K562 (cell line): ENCODE results near the gene PAN2. TPM values are rescaled to one million over a fixed set of nuclear protein-coding genes. Genes with fewer than 3 reads are reported as not detected.

Experiments
- ARNT ChIP-seq, 2 experiments: fragments of 450-650 bp; IDR thresholded peaks; 2 replicates each; pipeline ENCODE4 v1.6.1; 2016; ENCODE audit warnings: mild to moderate bottlenecking in 1 of 2
- BCOR ChIP-seq: fragments of 450-650 bp; IDR thresholded peaks from 2 replicates; pipeline ENCODE4 v1.6.1; 2016
- BRCA1 ChIP-seq, 2 experiments: fragments of 450-650 bp in 1 of 2; sonication (generic) in 1 of 2; formaldehyde crosslinking in 1 of 2; IDR thresholded peaks; 2 replicates each; pipeline versions ENCODE4 v1.5.0 to v1.6.1; 2017 to 2020; ENCODE audit warnings: mild to moderate bottlenecking in 1 of 2, missing genetic modification reagents in 1 of 2
- CBFA2T3 ChIP-seq: fragments of 450-650 bp; IDR thresholded peaks from 2 replicates; pipeline ENCODE4 v1.6.1; 2017
- CCNT2 ChIP-seq: IDR thresholded peaks from 2 replicates; pipeline ENCODE4 v1.6.1; 2011; ENCODE audit warnings: borderline replicate concordance, low read depth, mild to moderate bottlenecking, moderate library complexity, mixed read lengths, low read length; ENCODE audit not compliant: insufficient read length; ENCODE audit errors: extremely low read depth
- CHCHD3 ChIP-seq: fragments of 250-450 bp; sonication (Bioruptor Pico); IDR thresholded peaks from 2 replicates; pipeline ENCODE4 v2.1.2; 2022; ENCODE audit warnings: mild to moderate bottlenecking
- ELF2 ChIP-seq: fragments of 250-450 bp; sonication (Bioruptor Pico); IDR thresholded peaks from 2 replicates; pipeline ENCODE4 v1.5.0; 2021; ENCODE audit warnings: mild to moderate bottlenecking
- HDGF ChIP-seq: fragments of 450-650 bp; IDR thresholded peaks from 2 replicates; pipeline ENCODE4 v1.6.1; 2016
- NR2F6 ChIP-seq: fragments of 450-650 bp; formaldehyde crosslinking; IDR thresholded peaks from 2 replicates; pipeline ENCODE4 v1.4.0; 2020; ENCODE audit warnings: mild to moderate bottlenecking
- NR4A1 ChIP-seq, 2 experiments: fragments of 250-450 bp in 1 of 2; fragments of 450-650 bp in 1 of 2; sonication (Bioruptor Pico) in 1 of 2; IDR thresholded peaks; 2 replicates each; pipeline versions ENCODE4 v1.4.0 to v1.6.1; 2016 to 2020; ENCODE audit warnings: mild to moderate bottlenecking in 2 of 2, missing compliant biosample characterization in 1 of 2, missing genetic modification characterization in 1 of 2, moderate library complexity in 1 of 2
- PTRF ChIP-seq: fragments of 450-650 bp; IDR thresholded peaks from 2 replicates; pipeline ENCODE4 v1.6.1; 2016; ENCODE audit warnings: mild to moderate bottlenecking, missing genetic modification characterization, missing compliant biosample characterization
- PURB ChIP-seq: sonication (generic); formaldehyde crosslinking; IDR thresholded peaks from 2 replicates; pipeline ENCODE4 v1.9.0; 2021; ENCODE audit warnings: low read depth, mild to moderate bottlenecking, missing genetic modification reagents
- SIN3B ChIP-seq: fragments of 450-650 bp; IDR thresholded peaks from 2 replicates; pipeline ENCODE4 v1.6.1; 2017; ENCODE audit warnings: low read depth, mild to moderate bottlenecking, moderate library complexity
- SREBF1 ChIP-seq: fragments of 150-350 bp; IDR thresholded peaks from 2 replicates; pipeline ENCODE4 v1.6.1; 2014; ENCODE audit warnings: antibody characterized with exemption, low read depth, low read length, borderline replicate concordance
- SRSF7 ChIP-seq: fragments of 200-400 bp; formaldehyde crosslinking; optimal IDR thresholded peaks from 2 replicates; pipeline ENCODE3; 2017; ENCODE audit warnings: mild to moderate bottlenecking, low read depth, low read length
- ZNF175 ChIP-seq: fragments of 200-800 bp; sonication (Bioruptor generic); IDR thresholded peaks from 2 replicates; pipeline ENCODE4 v1.6.1; 2016; ENCODE audit warnings: low read depth, mild to moderate bottlenecking, missing genetic modification characterization, missing compliant biosample characterization
- ZNF347 ChIP-seq: fragments of 450-650 bp; formaldehyde crosslinking; IDR thresholded peaks from 2 replicates; pipeline ENCODE4 v1.4.0; 2020; ENCODE audit warnings: low read depth, mild to moderate bottlenecking, moderate library complexity
- ZNF717 ChIP-seq: fragments of 250-450 bp; sonication (Bioruptor Pico); IDR thresholded peaks from 2 replicates; pipeline ENCODE4 v1.5.0; 2021
- polyA plus RNA-seq, 8 experiments: library from polyadenylated mRNA; depleted of rRNA in 4 of 8; stranded (reverse) in 5 of 8; unstranded in 3 of 8; fragments of >200 nt; fragmentation: Nextera tagmentation in 2 of 8; fragmentation: Illumina TruSeq in 1 of 8; extraction: Ambion mirVana in 2 of 8; extraction: Trizol in 1 of 8; gene quantifications; 2 replicates each; pipeline versions ENCODE4 v1.2.1 to v1.2.3, GENCODE V29; 2011 to 2014; ENCODE audit warnings: inconsistent platforms in 1 of 8, missing spikeins in 1 of 8
- total RNA-seq, 7 experiments: library from RNA; depleted of rRNA in 6 of 7; stranded (reverse); fragments of >200 nt in 6 of 7; fragmentation: Illumina TruSeq in 2 of 7; extraction: Trizol in 2 of 7; gene quantifications; 2 replicates each; pipeline versions ENCODE4 v1.2.1 to v1.2.3, GENCODE V29; 2011 to 2021; ENCODE audit warnings: low replicate concordance in 1 of 7
- TF ChIP-seq, protein P1 (sequence below): sonication (generic); formaldehyde crosslinking; IDR thresholded peaks from 2 replicates; pipeline ENCODE4 v1.8.0; 2023; ENCODE audit warnings: mild to moderate bottlenecking, missing genetic modification reagents
- TF ChIP-seq, protein P2 (sequence below): sonication (generic); formaldehyde crosslinking; IDR thresholded peaks from 2 replicates; pipeline ENCODE4 v1.8.0; 2022; ENCODE audit warnings: mild to moderate bottlenecking, missing genetic modification reagents
- TF ChIP-seq, protein P3 (sequence below): fragments of 450-650 bp; IDR thresholded peaks from 2 replicates; pipeline ENCODE4 v1.7.0; 2016; ENCODE audit warnings: borderline replicate concordance
- TF ChIP-seq, protein P4 (sequence below): fragments of 450-650 bp; conservative IDR thresholded peaks from 2 replicates; pipeline ENCODE4 v1.6.1; 2016; ENCODE audit warnings: missing genetic modification characterization, low read depth, mild to moderate bottlenecking, missing compliant biosample characterization, moderate library complexity

The PAN2 gene
- total and polyA plus RNA-seq, 9 of the 15 experiments (the other 6 are each of a cell fraction or from before 2014, with no cell fraction given) = 15.0 to 66.1 (median 25.9) TPM

DNA sequence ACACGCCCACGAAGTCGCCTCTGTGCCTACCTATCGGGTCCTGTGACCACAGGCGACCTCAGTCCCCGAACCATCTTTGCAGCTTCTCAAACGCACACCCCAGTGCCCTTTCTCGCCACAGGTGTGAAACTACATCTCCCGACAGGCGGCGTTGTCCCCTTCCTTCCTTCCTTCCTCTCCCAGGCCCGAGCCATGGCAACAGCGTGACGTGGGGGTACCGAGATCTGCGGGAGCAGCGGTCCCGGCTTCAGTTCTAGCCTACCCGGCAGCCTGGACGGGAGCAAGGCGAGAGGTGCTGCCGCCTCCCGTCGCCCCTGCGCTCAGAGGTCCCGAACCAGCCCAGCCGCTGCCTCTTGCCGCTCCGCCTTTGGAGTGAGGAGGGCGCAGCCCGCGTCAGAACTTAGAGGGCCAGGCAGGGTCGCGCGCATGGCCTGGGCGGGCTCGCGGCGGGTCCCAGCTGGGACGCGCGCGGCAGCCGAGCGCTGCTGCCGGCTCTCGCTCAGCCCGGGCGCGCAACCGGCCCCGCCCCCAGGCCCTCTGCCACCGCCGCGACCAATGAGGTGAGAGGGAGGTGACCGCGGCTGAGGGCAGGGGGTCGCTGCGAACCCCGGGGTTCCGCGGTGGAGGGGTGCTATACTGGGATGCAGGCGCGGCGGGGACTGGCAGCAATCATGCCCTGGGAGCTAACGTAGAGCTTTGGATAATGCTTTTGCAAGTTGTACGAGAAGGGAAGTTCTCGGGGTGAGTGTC lies 66.9 kb downstream of the PAN2 start, which contains the start of gene COQ10A (continued):
- TF ChIP-seq, protein P1, sequence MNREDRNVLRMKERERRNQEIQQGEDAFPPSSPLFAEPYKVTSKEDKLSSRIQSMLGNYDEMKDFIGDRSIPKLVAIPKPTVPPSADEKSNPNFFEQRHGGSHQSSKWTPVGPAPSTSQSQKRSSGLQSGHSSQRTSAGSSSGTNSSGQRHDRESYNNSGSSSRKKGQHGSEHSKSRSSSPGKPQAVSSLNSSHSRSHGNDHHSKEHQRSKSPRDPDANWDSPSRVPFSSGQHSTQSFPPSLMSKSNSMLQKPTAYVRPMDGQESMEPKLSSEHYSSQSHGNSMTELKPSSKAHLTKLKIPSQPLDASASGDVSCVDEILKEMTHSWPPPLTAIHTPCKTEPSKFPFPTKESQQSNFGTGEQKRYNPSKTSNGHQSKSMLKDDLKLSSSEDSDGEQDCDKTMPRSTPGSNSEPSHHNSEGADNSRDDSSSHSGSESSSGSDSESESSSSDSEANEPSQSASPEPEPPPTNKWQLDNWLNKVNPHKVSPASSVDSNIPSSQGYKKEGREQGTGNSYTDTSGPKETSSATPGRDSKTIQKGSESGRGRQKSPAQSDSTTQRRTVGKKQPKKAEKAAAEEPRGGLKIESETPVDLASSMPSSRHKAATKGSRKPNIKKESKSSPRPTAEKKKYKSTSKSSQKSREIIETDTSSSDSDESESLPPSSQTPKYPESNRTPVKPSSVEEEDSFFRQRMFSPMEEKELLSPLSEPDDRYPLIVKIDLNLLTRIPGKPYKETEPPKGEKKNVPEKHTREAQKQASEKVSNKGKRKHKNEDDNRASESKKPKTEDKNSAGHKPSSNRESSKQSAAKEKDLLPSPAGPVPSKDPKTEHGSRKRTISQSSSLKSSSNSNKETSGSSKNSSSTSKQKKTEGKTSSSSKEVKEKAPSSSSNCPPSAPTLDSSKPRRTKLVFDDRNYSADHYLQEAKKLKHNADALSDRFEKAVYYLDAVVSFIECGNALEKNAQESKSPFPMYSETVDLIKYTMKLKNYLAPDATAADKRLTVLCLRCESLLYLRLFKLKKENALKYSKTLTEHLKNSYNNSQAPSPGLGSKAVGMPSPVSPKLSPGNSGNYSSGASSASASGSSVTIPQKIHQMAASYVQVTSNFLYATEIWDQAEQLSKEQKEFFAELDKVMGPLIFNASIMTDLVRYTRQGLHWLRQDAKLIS (CRISPR knock-in tag) = peak; percentile 85
- TF ChIP-seq NR2F6 (CRISPR knock-in tag) (no peak), PURB (CRISPR knock-in tag) (no peak), CCNT2 (peak; percentile 75), BCOR (peak; percentile 22; the same call in 1 of the 2 replicates), ZNF717 (CRISPR knock-in tag) (no peak), PTRF (tag) (no peak), CHCHD3 (CRISPR knock-in tag) (no peak), ELF2 (CRISPR knock-in tag) (no peak), NR4A1 (CRISPR knock-in tag; IDR thresholded peaks at IDR 0.05) (no peak), NR4A1 (tag; IDR thresholded peaks at IDR 0.05) (peak; percentile 64; the same call in 1 of the 2 replicates), HDGF (no peak), CBFA2T3 (no peak), ZNF347 (CRISPR knock-in tag) (no peak), SREBF1 (no peak), BRCA1 (IDR thresholded peaks at IDR 0.05) (no peak), BRCA1 (CRISPR knock-in tag; IDR thresholded peaks at IDR 0.05) (no peak), ZNF175 (CRISPR knock-in tag) (no peak), SIN3B (peak; percentile 56), SRSF7 (no peak), ARNT (IDR thresholded peaks at IDR 0.05) (no peak)
- TF ChIP-seq, protein P2, sequence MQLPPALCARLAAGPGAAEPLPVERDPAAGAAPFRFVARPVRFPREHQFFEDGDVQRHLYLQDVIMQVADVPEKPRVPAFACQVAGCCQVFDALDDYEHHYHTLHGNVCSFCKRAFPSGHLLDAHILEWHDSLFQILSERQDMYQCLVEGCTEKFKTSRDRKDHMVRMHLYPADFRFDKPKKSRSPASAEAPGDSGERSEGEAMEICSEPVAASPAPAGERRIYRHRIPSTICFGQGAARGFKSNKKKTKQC (CRISPR knock-in tag) = no peak
- TF ChIP-seq, protein P3, sequence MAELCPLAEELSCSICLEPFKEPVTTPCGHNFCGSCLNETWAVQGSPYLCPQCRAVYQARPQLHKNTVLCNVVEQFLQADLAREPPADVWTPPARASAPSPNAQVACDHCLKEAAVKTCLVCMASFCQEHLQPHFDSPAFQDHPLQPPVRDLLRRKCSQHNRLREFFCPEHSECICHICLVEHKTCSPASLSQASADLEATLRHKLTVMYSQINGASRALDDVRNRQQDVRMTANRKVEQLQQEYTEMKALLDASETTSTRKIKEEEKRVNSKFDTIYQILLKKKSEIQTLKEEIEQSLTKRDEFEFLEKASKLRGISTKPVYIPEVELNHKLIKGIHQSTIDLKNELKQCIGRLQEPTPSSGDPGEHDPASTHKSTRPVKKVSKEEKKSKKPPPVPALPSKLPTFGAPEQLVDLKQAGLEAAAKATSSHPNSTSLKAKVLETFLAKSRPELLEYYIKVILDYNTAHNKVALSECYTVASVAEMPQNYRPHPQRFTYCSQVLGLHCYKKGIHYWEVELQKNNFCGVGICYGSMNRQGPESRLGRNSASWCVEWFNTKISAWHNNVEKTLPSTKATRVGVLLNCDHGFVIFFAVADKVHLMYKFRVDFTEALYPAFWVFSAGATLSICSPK = no peak
- TF ChIP-seq, protein P4, sequence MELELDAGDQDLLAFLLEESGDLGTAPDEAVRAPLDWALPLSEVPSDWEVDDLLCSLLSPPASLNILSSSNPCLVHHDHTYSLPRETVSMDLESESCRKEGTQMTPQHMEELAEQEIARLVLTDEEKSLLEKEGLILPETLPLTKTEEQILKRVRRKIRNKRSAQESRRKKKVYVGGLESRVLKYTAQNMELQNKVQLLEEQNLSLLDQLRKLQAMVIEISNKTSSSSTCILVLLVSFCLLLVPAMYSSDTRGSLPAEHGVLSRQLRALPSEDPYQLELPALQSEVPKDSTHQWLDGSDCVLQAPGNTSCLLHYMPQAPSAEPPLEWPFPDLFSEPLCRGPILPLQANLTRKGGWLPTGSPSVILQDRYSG (tag) = no peak
